CD14-positive monocyte (primary cell): ENCODE measurements around the gene CRISP2. TPM values are rescaled to one million over a fixed set of nuclear protein-coding genes. Genes with fewer than 3 reads are reported as not detected.

Experiments used
- DNase-seq, 3 donors: peaks; one replicate each; pipeline ENCODE4 v3.0.0-alpha.2; 2011 to 2022
- H2AFZ ChIP-seq: 2 replicates; pipeline ENCODE4 v1.6.0; 2012; ENCODE audit warnings: mild to moderate bottlenecking, low read depth, low read length, inconsistent platforms; ENCODE audit not compliant: insufficient read depth, poor library complexity, severe bottlenecking
- H3K27ac ChIP-seq, 2 donors: 1 replicate in 1 of 2; 2 replicates in 1 of 2; pipeline ENCODE4 v1.5.1; 2012 to 2013; ENCODE audit warnings: low read length in 2 of 2, control low read depth in 1 of 2, inconsistent platforms in 1 of 2, low read depth in 1 of 2, mild to moderate bottlenecking in 1 of 2
- H3K27me3 ChIP-seq, 2 donors: one replicate each; pipeline versions ENCODE4 v1.6.0 to v1.6.1; 2011 to 2013; ENCODE audit warnings: low read length in 2 of 2; ENCODE audit not compliant: control insufficient read depth in 2 of 2, insufficient read depth in 2 of 2
- H3K36me3 ChIP-seq, 2 donors: replicated peaks in 1 of 2; 1 replicate in 1 of 2; 2 replicates in 1 of 2; pipeline versions ENCODE4 v1.5.1 to v1.6.1; 2012 to 2013; ENCODE audit warnings: low read length in 2 of 2, control low read depth in 1 of 2, inconsistent platforms in 1 of 2, mild to moderate bottlenecking in 1 of 2; ENCODE audit not compliant: insufficient read depth in 2 of 2, control insufficient read depth in 1 of 2
- H3K4me1 ChIP-seq, 2 donors: 1 replicate in 1 of 2; 2 replicates in 1 of 2; pipeline versions ENCODE4 v1.5.1 to v1.6.1; 2012 to 2013; ENCODE audit warnings: low read length in 2 of 2, control low read depth in 1 of 2, inconsistent platforms in 1 of 2, mild to moderate bottlenecking in 1 of 2, moderate library complexity in 1 of 2; ENCODE audit not compliant: insufficient read depth in 2 of 2, control insufficient read depth in 1 of 2
- H3K4me2 ChIP-seq: replicated peaks from 2 replicates; pipeline ENCODE3; 2012; ENCODE audit warnings: low read length, moderate library complexity, mild to moderate bottlenecking; ENCODE audit not compliant: poor library complexity, severe bottlenecking; ENCODE audit errors: extremely low read depth
- H3K4me3 ChIP-seq, 3 experiments: fragments of 200-600 bp in 1 of 3; sonication (generic) in 1 of 3; replicated peaks in 1 of 3; 1 replicate in 2 of 3; 2 replicates in 1 of 3; pipeline ENCODE4 v1.5.1; 2011 to 2013; ENCODE audit warnings: low read length in 3 of 3, mild to moderate bottlenecking in 3 of 3, control low read depth in 2 of 3, low read depth in 2 of 3, inconsistent platforms in 1 of 3, moderate library complexity in 1 of 3
- H3K79me2 ChIP-seq: 2 replicates; pipeline ENCODE4 v1.6.0; 2012; ENCODE audit warnings: mild to moderate bottlenecking, control low read depth, inconsistent platforms, low read length, moderate library complexity; ENCODE audit not compliant: insufficient read depth
- H3K9ac ChIP-seq: 2 replicates; pipeline ENCODE4 v1.6.0; 2017; ENCODE audit warnings: low read length, mild to moderate bottlenecking; ENCODE audit not compliant: insufficient read depth, poor library complexity, severe bottlenecking
- H3K9me3 ChIP-seq, 2 donors: replicated peaks in 1 of 2; 1 replicate in 1 of 2; 2 replicates in 1 of 2; pipeline versions ENCODE4 v1.5.1 to v1.6.1; 2012 to 2013; ENCODE audit warnings: low read length in 2 of 2, control low read depth in 1 of 2; ENCODE audit not compliant: control insufficient read depth in 1 of 2, insufficient read depth in 1 of 2
- H4K20me1 ChIP-seq: 2 replicates; pipeline ENCODE4 v1.6.0; 2012; ENCODE audit warnings: mild to moderate bottlenecking, low read length, control low read depth, moderate library complexity; ENCODE audit not compliant: insufficient read depth
- H3K27ac Mint-ChIP-seq, 7 donors: one replicate each; pipeline ENCODE4 v1.8.0; 2020; ENCODE audit warnings: mild to moderate bottlenecking in 7 of 7, mixed read lengths in 7 of 7, moderate library complexity in 6 of 7, inconsistent platforms in 2 of 7
- H3K27me3 Mint-ChIP-seq, 3 donors: one replicate each; pipeline ENCODE4 v1.8.0; 2021 to 2022; ENCODE audit warnings: low read depth in 3 of 3, mild to moderate bottlenecking in 3 of 3, mixed read lengths in 3 of 3, moderate library complexity in 3 of 3, inconsistent platforms in 1 of 3
- H3K36me3 Mint-ChIP-seq, 2 donors: one replicate each; pipeline ENCODE4 v1.8.0; 2020; ENCODE audit warnings: mixed read lengths in 2 of 2, inconsistent platforms in 1 of 2, mild to moderate bottlenecking in 1 of 2
- H3K4me1 Mint-ChIP-seq: one replicate; pipeline ENCODE4 v1.8.0; 2020; ENCODE audit warnings: mild to moderate bottlenecking, mixed read lengths
- H3K4me3 Mint-ChIP-seq, 2 donors: one replicate each; pipeline ENCODE4 v1.8.0; 2020; ENCODE audit warnings: mild to moderate bottlenecking in 2 of 2, mixed read lengths in 2 of 2, moderate library complexity in 1 of 2
- H3K9me3 Mint-ChIP-seq, 7 donors: one replicate each; pipeline ENCODE4 v1.8.0; 2020 to 2022; ENCODE audit warnings: mixed read lengths in 7 of 7, mild to moderate bottlenecking in 6 of 7, moderate library complexity in 6 of 7, inconsistent platforms in 2 of 7
- WGBS: methylation state at CpG from one replicate; pipeline ENCODE4 v1.1.5; 2013; ENCODE audit warnings: missing lambda C conversion rate; ENCODE audit not compliant: insufficient coverage; 5-methylcytosine and 5-hydroxymethylcytosine counted together
- intact Hi-C, 2 donors: fragments of 100-400 bp; cut with micrococcal nuclease; formaldehyde crosslinking; loops; one replicate each; pipeline versions ENCODE4 v1.15.0 to v1.15.1; 2023
- polyA plus RNA-seq, 3 donors: library from polyadenylated mRNA; depleted of rRNA in 1 of 3; unstranded in 2 of 3; stranded (reverse) in 1 of 3; fragments of 300-500 nt in 2 of 3; fragments of >200 nt in 1 of 3; fragmentation: Illumina TruSeq in 2 of 3; gene quantifications; 1 replicate in 2 of 3; 2 replicates in 1 of 3; pipeline ENCODE4 v1.2.3, GENCODE V29; 2012 to 2021
- TF ChIP-seq, protein P1 (sequence below): fragments of 200-600 bp; IDR thresholded peaks from one replicate; pipeline ENCODE4 v1.8.0; 2022; ENCODE audit warnings: antibody characterized with exemption, mild to moderate bottlenecking

CRISP2 gene
- polyA plus RNA-seq, 3 donors: not detected

DNA sequence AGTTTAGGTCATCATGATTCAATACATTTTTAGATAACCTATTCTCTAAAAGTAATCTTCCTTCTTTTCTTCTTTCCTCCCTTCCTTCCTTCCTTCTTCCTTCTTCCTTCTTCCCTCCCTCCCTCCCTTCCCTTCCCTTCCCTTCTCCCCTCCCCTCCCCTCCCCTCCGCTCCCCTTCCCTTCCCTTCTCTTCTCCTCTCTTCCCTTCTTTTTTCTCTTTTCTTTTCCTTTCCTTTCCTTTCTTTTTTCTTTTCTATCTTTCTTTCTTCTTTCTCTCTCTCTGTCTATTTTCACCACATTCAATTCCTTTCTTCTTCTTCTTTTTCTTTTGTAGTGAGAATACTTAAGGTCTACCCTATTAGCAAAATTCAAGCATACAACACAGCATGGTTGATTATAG, 59.4 kb downstream of the CRISP2 start:
- no peaks in the 10 kb centered on the region for H3K4me1 Mint-ChIP-seq

DNA sequence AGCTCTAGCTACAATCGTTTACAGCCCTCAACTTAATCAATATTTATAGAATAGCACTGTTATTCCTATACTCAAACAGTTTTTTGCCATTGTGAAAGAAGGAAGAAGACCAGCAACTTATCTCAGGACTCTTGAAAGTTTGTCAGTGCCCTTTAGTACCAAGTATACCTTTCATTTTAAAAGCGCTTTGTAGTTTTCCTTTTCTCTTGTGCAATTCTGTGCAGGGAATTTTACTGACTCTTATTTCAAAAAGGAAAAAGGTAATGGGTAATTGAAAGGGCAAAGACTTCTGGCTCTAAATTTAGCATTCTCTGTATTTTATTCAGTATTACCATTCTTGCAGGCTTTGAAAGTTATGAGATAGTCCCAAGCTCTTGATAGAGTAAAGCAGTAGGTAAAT, 59.9 kb downstream of the CRISP2 start:
- DNase-seq: no peak
- Histone ChIP-seq H3K79me2 (no peaks in the 10 kb centered on the region), H3K4me2 (no peak overlapping the region), H3K4me3 (no peak overlapping the region), H3K4me1 (no peaks in the 10 kb centered on the region), H3K9me3 (no peaks in the 10 kb centered on the region), H3K27me3 (no peaks in the 10 kb centered on the region), H4K20me1 (no peaks in the 10 kb centered on the region), H2AFZ (no peak overlapping the region), H3K36me3 (no peaks in the 10 kb centered on the region), H3K9ac (no peak overlapping the region), H3K27ac (no peak overlapping the region)
- Mint-ChIP-seq H3K27me3 (no peaks in the 10 kb centered on the region), H3K27ac (no peak overlapping the region), H3K9me3 (peaks cover 0 to 3% (median 0%) of the 10 kb centered on the region in 7 donors), H3K4me1 (no peaks in the 10 kb centered on the region), H3K4me3 (no peak overlapping the region), H3K36me3 (no peaks in the 10 kb centered on the region)
- TF ChIP-seq, protein P1, sequence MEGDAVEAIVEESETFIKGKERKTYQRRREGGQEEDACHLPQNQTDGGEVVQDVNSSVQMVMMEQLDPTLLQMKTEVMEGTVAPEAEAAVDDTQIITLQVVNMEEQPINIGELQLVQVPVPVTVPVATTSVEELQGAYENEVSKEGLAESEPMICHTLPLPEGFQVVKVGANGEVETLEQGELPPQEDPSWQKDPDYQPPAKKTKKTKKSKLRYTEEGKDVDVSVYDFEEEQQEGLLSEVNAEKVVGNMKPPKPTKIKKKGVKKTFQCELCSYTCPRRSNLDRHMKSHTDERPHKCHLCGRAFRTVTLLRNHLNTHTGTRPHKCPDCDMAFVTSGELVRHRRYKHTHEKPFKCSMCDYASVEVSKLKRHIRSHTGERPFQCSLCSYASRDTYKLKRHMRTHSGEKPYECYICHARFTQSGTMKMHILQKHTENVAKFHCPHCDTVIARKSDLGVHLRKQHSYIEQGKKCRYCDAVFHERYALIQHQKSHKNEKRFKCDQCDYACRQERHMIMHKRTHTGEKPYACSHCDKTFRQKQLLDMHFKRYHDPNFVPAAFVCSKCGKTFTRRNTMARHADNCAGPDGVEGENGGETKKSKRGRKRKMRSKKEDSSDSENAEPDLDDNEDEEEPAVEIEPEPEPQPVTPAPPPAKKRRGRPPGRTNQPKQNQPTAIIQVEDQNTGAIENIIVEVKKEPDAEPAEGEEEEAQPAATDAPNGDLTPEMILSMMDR: no peak
- no CpG with 5 or more reads among the region's 2 CpGs for WGBS
- intact Hi-C loops: no loop called here

More for the DNA sequence above, 59.4 kb downstream of the CRISP2 start:
- no peaks in the 10 kb centered on the region for H3K4me1 ChIP-seq
- WGBS: no CpG with 5 or more reads among the region's 1 CpG
- TF ChIP-seq, protein P1: no peak
- H3K36me3 ChIP-seq: no peaks in the 10 kb centered on the region
- no peaks in the 10 kb centered on the region for H3K9me3 ChIP-seq
- H3K4me3 ChIP-seq: no peak overlapping the region
- H2AFZ ChIP-seq: no peak overlapping the region
- H3K27ac ChIP-seq: no peak overlapping the region
- H3K9me3 Mint-ChIP-seq: peaks cover 0 to 3% (median 0%) of the 10 kb centered on the region in 7 donors
- no peaks in the 10 kb centered on the region for H3K36me3 Mint-ChIP-seq
- no peak overlapping the region for H3K4me2 ChIP-seq
- no peaks in the 10 kb centered on the region for H4K20me1 ChIP-seq
- H3K27me3 Mint-ChIP-seq: no peaks in the 10 kb centered on the region
- no peaks in the 10 kb centered on the region for H3K79me2 ChIP-seq
- intact Hi-C loops: no loop called here
- DNase-seq: no peak
- no peaks in the 10 kb centered on the region for H3K27me3 ChIP-seq
- no peak overlapping the region for H3K27ac Mint-ChIP-seq
- H3K9ac ChIP-seq: no peak overlapping the region
- H3K4me3 Mint-ChIP-seq: no peak overlapping the region
